IPS-15b (cell line): Measurements from ENCODE around the gene NDUFV2.

ENCODE experiments used
- H3K27me3 ChIP-seq: one replicate; pipeline ENCODE4 v1.6.1; 2013; ENCODE audit warnings: low read length; ENCODE audit not compliant: control insufficient read depth, insufficient read depth
- H3K36me3 ChIP-seq: one replicate; pipeline ENCODE4 v1.6.1; 2013; ENCODE audit warnings: low read length; ENCODE audit not compliant: control insufficient read depth, insufficient read depth
- H3K4me1 ChIP-seq: one replicate; pipeline ENCODE4 v1.6.1; 2013; ENCODE audit warnings: mild to moderate bottlenecking, low read length; ENCODE audit not compliant: control insufficient read depth, insufficient read depth
- H3K4me3 ChIP-seq: one replicate; pipeline ENCODE4 v1.5.1; 2013; ENCODE audit warnings: low read depth, low read length
- H3K9ac ChIP-seq: one replicate; pipeline ENCODE4 v1.6.1; 2013; ENCODE audit warnings: low read depth, mild to moderate bottlenecking, low read length
- H3K9me3 ChIP-seq: one replicate; pipeline ENCODE4 v1.6.1; 2013; ENCODE audit warnings: mild to moderate bottlenecking, low read length; ENCODE audit not compliant: control insufficient read depth, insufficient read depth

NDUFV2 gene

DNA sequence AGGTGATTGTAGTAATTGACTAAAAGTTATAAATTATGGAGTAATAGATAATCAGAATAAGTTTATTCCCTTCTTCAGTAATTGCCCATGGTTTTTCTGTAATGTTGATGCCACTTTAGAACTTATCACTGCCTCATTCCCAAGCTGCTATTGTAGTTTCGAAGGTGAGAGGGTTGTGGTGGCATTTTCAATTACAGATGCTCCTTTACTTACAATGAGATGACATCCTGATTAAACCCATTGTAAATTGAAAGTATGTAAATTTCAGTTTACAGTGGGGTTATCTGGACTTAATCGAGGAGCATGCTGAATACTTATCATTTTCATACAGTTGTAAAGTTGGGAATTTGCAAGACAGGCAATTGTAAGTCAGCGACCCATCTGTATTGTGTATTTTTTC, 2.9 kb downstream of the NDUFV2 start:
- Histone ChIP-seq H3K27me3 (no peaks in the 10 kb centered on the region), H3K4me3 (peak overlapping the region; percentile 89)

DNA sequence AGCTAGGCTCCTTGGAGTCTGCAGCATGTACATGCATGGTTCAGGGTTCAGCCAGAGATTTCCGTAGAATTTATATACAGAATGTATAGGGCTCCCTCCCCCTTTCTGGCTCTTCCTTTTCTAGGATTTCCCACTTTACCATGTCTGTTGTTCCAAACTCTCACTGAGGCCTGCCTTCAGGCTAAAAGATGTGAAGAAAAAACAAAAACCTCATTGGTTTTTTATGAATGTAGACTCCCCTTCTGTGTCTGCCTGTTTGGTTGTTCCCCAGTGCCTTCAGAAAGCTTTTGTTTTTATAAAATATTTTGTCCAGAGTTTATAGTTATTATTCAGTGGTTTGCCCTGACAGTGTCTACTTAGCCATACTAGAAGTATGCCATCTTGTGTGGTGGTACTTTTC, 3.6 kb downstream of the NDUFV2 start:
- H3K9me3 ChIP-seq: no peaks in the 10 kb centered on the region
- H3K4me3 ChIP-seq: peak overlapping the region; percentile 89
- H3K4me1 ChIP-seq: peaks cover 24% of the 10 kb centered on the region
- H3K36me3 ChIP-seq: no peaks in the 10 kb centered on the region
- no peak overlapping the region for H3K9ac ChIP-seq
- no peaks in the 10 kb centered on the region for H3K27me3 ChIP-seq

More for the DNA sequence above, 2.9 kb downstream of the NDUFV2 start:
- Histone ChIP-seq H3K36me3 (no peaks in the 10 kb centered on the region), H3K9ac (no peak overlapping the region), H3K9me3 (no peaks in the 10 kb centered on the region), H3K4me1 (peaks cover 24% of the 10 kb centered on the region)

- H3K4me1 ChIP-seq: peaks cover 24% of the 10 kb centered on the region
- no peaks in the 10 kb centered on the region for H3K36me3 ChIP-seq
- H3K27me3 ChIP-seq: no peaks in the 10 kb centered on the region
- no peak overlapping the region for H3K9ac ChIP-seq
- no peak overlapping the region for H3K4me3 ChIP-seq
- no peaks in the 10 kb centered on the region for H3K9me3 ChIP-seq
Observed at GRCh38 chr18:9106800-9107584, 4.5 kb downstream of the NDUFV2 start.

GRCh38 chr18:9108911-9109310, 6.4 kb downstream of the NDUFV2 start:
- Histone ChIP-seq H3K27me3 (no peaks in the 10 kb centered on the region), H3K4me3 (no peak overlapping the region), H3K36me3 (no peaks in the 10 kb centered on the region), H3K4me1 (peaks cover 30% of the 10 kb centered on the region), H3K9me3 (no peaks in the 10 kb centered on the region), H3K9ac (no peak overlapping the region)

- Histone ChIP-seq H3K9me3 (no peaks in the 10 kb centered on the region), H3K36me3 (no peaks in the 10 kb centered on the region), H3K4me1 (peaks cover 30% of the 10 kb centered on the region), H3K27me3 (no peaks in the 10 kb centered on the region), H3K4me3 (no peak overlapping the region), H3K9ac (no peak overlapping the region)
Observed at GRCh38 chr18:9109523-9109922, 7.0 kb downstream of the NDUFV2 start.

DNA sequence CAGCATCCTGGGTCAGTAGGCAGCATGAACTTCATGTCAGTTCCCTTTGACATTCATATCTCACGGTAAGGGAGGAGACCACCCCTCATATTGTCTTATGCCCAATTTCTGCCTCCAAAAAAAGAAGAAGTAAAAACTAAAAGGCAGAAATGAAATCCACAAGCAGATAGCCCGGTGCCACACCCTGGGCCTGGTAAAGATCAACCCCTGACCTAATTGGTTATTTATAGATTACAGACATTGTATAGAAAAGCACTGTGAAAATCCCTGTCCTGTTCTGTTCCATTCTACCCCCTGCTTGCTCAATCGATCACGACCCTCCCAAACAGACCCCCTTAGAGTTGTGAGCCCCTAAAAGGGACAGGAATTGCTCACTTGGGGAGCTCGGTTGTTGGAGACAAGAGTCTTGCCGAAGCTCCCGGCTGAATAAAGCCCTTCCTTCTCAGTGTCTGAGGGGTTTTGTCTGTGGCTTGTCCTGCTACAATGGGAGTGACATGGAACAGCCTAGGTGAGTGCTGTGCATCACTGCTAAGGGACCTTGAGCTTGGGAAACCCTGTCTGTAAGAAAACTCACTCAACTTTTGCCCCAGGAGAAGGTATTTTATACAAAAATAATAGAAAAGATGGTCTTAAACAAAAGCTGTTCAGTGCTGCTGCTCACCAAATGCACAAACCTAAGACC, 11.1 kb downstream of the NDUFV2 start:
- Histone ChIP-seq H3K4me3 (no peak overlapping the region), H3K27me3 (no peaks in the 10 kb centered on the region), H3K36me3 (no peaks in the 10 kb centered on the region), H3K4me1 (peaks cover 17% of the 10 kb centered on the region), H3K9ac (no peak overlapping the region), H3K9me3 (no peaks in the 10 kb centered on the region)

DNA sequence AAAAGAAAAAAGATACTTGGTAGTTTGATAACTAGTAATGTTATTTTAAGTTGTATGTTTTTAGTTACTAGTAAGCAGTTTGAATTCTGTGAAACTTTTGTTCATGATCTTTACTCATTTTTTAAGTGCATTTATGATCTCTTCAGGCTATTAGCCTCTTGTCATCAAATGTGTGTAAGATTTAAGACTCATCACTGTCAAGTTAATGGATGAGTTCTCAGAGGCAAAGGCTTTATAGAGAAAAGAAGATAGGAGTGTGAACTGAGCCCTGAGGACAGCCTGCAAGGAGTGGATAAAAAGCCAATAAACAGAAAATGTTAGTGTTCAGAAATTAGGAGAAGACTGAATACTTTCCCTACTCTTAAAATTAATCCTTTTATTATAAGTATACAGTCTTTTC, 13.5 kb downstream of the NDUFV2 start:
- no peak overlapping the region for H3K9ac ChIP-seq
- H3K4me1 ChIP-seq: peaks cover 12% of the 10 kb centered on the region
- H3K36me3 ChIP-seq: no peaks in the 10 kb centered on the region
- no peaks in the 10 kb centered on the region for H3K27me3 ChIP-seq
- no peaks in the 10 kb centered on the region for H3K9me3 ChIP-seq
- no peak overlapping the region for H3K4me3 ChIP-seq

GRCh38 chr18:9117980-9118841, 15.7 kb downstream of the NDUFV2 start:
- Histone ChIP-seq H3K4me3 (no peak overlapping the region), H3K9me3 (no peaks in the 10 kb centered on the region), H3K4me1 (peaks cover 7% of the 10 kb centered on the region), H3K9ac (no peak overlapping the region), H3K27me3 (no peaks in the 10 kb centered on the region), H3K36me3 (no peaks in the 10 kb centered on the region)

GRCh38 chr18:9120796-9121195, 18.3 kb downstream of the NDUFV2 start:
- no peak overlapping the region for H3K9ac ChIP-seq
- H3K27me3 ChIP-seq: no peaks in the 10 kb centered on the region
- H3K4me1 ChIP-seq: peaks cover 6% of the 10 kb centered on the region
- H3K9me3 ChIP-seq: no peaks in the 10 kb centered on the region
- H3K36me3 ChIP-seq: peaks cover 4% of the 10 kb centered on the region
- H3K4me3 ChIP-seq: no peak overlapping the region

DNA sequence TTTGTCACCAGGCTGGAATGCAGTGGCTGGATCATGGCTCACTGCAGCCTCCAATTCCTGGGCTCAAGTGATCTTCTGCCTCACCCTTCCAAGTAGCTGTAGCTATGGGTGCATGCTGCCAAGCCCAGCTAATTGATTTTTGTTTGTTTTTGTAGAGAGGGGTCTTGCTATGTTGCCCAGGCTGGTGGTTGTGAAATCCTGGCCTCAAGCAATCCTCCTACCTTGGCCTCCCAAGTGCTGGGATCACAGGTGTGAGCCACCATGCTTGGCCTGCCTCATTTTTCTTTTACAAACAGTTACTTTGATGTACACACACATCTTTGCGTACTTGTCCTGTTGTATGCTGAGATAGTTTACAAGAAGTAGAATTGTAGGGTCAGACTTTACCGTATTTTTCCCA, 21.0 kb downstream of the NDUFV2 start:
- H3K4me3 ChIP-seq: no peak overlapping the region
- H3K4me1 ChIP-seq: no peaks in the 10 kb centered on the region
- no peaks in the 10 kb centered on the region for H3K27me3 ChIP-seq
- H3K9ac ChIP-seq: no peak overlapping the region
- peaks cover 9% of the 10 kb centered on the region for H3K36me3 ChIP-seq
- no peaks in the 10 kb centered on the region for H3K9me3 ChIP-seq

DNA sequence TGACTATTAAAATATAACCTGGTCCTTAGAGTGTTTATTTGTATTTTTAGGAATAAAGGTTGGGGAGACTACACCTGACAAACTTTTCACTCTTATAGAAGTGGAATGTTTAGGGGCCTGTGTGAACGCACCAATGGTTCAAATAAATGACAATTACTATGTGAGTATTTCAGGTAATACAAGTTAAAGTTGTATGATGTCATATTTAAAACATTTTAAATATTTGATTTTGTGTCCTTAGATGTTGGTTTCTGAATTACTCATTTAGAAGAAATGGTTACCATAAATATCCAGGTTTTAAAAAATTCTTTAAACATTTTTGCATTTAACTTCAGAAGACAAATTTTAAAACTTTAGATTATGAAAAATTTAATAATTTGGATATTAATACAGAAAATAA, 22.3 kb downstream of the NDUFV2 start:
- Histone ChIP-seq H3K27me3 (no peaks in the 10 kb centered on the region), H3K4me1 (no peaks in the 10 kb centered on the region), H3K9ac (no peak overlapping the region), H3K36me3 (peaks cover 9% of the 10 kb centered on the region), H3K4me3 (no peak overlapping the region), H3K9me3 (no peaks in the 10 kb centered on the region)
